Left ventricle myocardium inferior (tissue), 1 donor: ENCODE results near the gene LLCFC1. TPM values are rescaled to one million over a fixed set of nuclear protein-coding genes. Genes with fewer than 3 reads are reported as not detected.

Source experiments
- DNase-seq: peaks from one replicate; pipeline ENCODE4 v3.0.0-alpha.2; 2020
- H3K27ac ChIP-seq: fragments of 200-600 bp; replicated peaks from 2 replicates; pipeline ENCODE4 v1.8.0; 2021
- H3K27me3 ChIP-seq: fragments of 200-600 bp; 2 replicates; pipeline ENCODE4 v1.8.0; 2021; ENCODE audit warnings: low read depth
- H3K36me3 ChIP-seq: fragments of 200-600 bp; 2 replicates; pipeline ENCODE4 v1.8.0; 2021
- H3K4me1 ChIP-seq: fragments of 200-600 bp; 2 replicates; pipeline ENCODE4 v1.8.0; 2021
- H3K4me3 ChIP-seq: fragments of 200-600 bp; 2 replicates; pipeline ENCODE4 v1.8.0; 2021; ENCODE audit warnings: mild to moderate bottlenecking, moderate library complexity
- H3K9me3 ChIP-seq: fragments of 200-600 bp; replicated peaks from 2 replicates; pipeline ENCODE4 v1.8.0; 2021
- intact Hi-C: fragments of 100-400 bp; cut with micrococcal nuclease; formaldehyde crosslinking; loops from one replicate; pipeline ENCODE4 v1.11.0; 2022
- total RNA-seq: library from RNA; stranded (reverse); fragmentation: NEBNext Ultra II Directional; extraction: Animal tissue kit (Norgen Biotek cat#: 25700); gene quantifications from one replicate; pipeline ENCODE4 v1.2.1, GENCODE V29; 2021
- TF ChIP-seq, protein P1 (sequence below): fragments of 200-600 bp; IDR thresholded peaks from 2 replicates; pipeline ENCODE4 v1.8.0; 2021; ENCODE audit warnings: antibody characterized with exemption, mild to moderate bottlenecking, borderline replicate concordance
- donor health status: DM: no; HTN: yes; CAD: no; lungs with severe emphysema.

Gene LLCFC1
- total RNA-seq, 1 donor from 2014 or later, result not detected

DNA sequence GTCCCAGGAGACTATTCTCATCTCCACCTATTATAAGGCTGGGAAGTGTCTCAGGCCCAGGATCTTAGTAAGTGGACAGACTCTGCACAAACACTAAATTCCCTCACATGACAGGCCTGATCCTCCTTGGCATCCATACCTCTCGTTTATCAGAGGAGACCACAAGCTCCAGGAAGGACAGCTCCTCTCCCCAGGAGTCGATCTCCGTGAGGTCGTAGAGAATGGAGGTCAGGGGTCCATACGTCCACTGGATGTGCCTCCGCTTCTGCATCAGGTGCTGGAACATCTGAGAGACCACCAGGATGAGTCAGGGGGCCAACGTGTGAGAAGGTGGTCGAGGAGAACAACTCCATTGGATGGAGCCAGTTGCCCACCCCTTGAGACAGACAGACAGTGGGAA, 11.3 kb upstream of the LLCFC1 start:
- H3K9me3 ChIP-seq, result no peaks in the 10 kb centered on the region
- peaks cover 12% of the 10 kb centered on the region for H3K27me3 ChIP-seq
- no peaks in the 10 kb centered on the region for H3K36me3 ChIP-seq
- H3K4me3 ChIP-seq, result no peak overlapping the region
- TF ChIP-seq, protein P1, sequence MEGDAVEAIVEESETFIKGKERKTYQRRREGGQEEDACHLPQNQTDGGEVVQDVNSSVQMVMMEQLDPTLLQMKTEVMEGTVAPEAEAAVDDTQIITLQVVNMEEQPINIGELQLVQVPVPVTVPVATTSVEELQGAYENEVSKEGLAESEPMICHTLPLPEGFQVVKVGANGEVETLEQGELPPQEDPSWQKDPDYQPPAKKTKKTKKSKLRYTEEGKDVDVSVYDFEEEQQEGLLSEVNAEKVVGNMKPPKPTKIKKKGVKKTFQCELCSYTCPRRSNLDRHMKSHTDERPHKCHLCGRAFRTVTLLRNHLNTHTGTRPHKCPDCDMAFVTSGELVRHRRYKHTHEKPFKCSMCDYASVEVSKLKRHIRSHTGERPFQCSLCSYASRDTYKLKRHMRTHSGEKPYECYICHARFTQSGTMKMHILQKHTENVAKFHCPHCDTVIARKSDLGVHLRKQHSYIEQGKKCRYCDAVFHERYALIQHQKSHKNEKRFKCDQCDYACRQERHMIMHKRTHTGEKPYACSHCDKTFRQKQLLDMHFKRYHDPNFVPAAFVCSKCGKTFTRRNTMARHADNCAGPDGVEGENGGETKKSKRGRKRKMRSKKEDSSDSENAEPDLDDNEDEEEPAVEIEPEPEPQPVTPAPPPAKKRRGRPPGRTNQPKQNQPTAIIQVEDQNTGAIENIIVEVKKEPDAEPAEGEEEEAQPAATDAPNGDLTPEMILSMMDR, result no peak
- no peaks in the 10 kb centered on the region for H3K4me1 ChIP-seq
- intact Hi-C loops, result no loop called here
- H3K27ac ChIP-seq, result no peak overlapping the region
- no peak for DNase-seq

DNA sequence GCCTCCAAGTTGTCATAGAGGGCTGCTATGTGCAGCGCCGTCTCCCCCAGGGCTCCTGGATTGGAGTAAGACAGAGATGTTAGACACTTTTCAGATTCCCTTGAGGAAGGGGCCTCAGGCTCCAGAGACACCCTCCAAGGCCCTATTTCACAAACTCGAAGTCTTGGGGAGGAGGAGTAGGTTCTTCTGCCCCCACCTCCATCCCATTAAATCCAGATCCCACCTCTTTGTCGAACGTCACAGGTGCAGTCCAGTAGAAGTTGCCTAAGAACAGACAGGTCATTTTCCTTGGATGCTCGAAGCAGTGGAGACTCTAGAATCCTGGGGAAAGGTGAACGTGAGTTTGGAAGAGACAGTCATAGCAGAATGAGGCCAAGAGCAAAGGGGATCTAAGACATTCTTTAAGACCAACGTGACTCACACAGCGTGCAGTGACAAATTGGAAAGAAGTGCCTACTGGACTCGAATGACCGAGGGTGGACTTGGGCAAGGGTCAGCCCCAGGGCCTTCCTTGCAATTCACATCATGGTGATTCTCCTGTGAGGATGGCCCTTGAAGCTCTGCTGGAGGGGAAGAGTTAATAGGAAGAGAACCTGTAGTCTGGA, 9.1 kb upstream of the LLCFC1 start:
- no peak overlapping the region for H3K4me3 ChIP-seq
- H3K27me3 ChIP-seq, result peaks cover 32% of the 10 kb centered on the region
- no peaks in the 10 kb centered on the region for H3K9me3 ChIP-seq
- TF ChIP-seq, protein P1, result no peak
- H3K4me1 ChIP-seq, result no peaks in the 10 kb centered on the region
- no peak overlapping the region for H3K27ac ChIP-seq
- intact Hi-C loops, result no loop called here
- DNase-seq, result no peak
- no peaks in the 10 kb centered on the region for H3K36me3 ChIP-seq

DNA sequence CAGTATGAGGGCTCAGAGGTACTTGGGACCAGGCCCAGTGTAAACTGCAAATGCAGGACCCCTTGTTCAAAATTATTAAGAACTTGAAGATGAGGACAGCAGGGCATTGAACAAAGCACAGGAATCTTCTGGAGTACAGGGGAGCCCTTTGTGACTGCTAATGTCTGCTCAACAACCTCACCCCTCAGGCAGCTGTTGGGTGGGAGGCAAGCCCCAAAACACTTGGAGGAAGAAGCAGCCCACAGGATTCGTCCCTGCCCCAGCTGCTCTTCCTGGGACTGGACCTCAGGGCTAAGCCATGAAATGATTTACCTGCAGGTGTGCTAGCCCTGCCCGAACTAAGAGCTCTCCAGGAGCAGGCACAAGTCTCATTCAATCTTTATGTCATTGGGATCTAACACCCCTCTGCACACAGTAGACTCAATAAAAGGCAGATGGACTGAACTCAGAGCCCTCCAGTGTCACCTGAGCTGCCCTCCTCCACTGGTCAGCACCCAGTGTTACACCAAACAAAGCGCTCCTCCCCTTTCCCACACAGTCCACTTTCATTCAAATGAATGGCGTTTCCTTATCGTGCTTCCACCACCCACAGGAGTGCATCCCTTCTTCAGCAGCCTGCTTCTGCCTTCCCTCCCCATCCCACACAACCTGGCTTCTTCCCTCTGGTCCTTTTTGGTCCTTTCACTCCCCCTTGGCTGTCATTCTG, 6.7 kb upstream of the LLCFC1 start:
- Histone ChIP-seq H3K4me3 (no peak overlapping the region), H3K36me3 (no peaks in the 10 kb centered on the region), H3K9me3 (no peaks in the 10 kb centered on the region), H3K4me1 (no peaks in the 10 kb centered on the region), H3K27ac (no peak overlapping the region), H3K27me3 (peaks cover 38% of the 10 kb centered on the region)
- TF ChIP-seq, protein P1, result no peak
- DNase-seq, result no peak
- intact Hi-C loops, result no loop called here

DNA sequence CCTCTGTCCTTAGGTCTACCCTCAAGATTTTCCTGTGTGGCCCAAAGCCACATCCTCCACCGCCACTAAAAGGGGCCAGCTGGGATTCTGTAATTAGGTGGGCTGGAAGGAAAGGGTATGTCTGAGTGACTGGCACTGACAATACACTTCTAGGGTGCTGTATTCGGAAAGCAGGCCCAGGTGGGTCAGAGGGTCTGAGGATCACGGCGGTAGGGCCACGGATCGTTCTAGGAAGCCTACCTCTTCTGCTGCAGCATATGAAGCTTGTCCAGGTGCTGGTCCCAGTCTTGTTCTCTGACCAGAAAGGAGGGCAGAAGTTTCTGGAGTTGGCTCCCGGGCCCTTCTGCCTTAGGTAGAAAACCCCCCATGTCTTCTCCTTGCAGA, 6.2 kb upstream of the LLCFC1 start:
- intact Hi-C loops, result no loop called here
- H3K4me3 ChIP-seq, result no peak overlapping the region
- no peaks in the 10 kb centered on the region for H3K4me1 ChIP-seq
- no peaks in the 10 kb centered on the region for H3K36me3 ChIP-seq
- no peaks in the 10 kb centered on the region for H3K9me3 ChIP-seq
- no peak overlapping the region for H3K27ac ChIP-seq
- peaks cover 38% of the 10 kb centered on the region for H3K27me3 ChIP-seq
- TF ChIP-seq, protein P1, result no peak
- DNase-seq, result no peak

- Histone ChIP-seq H3K4me1 (no peaks in the 10 kb centered on the region), H3K27ac (no peak within 1 kb of the TSS), H3K4me3 (no peak within 1 kb of the TSS), H3K36me3 (no peaks in the 10 kb centered on the region), H3K9me3 (no peaks in the 10 kb centered on the region), H3K27me3 (peaks cover 38% of the 10 kb centered on the region)
- intact Hi-C loops, result no loop called here
- TF ChIP-seq, protein P1, result no peak
- DNase-seq, result no peak
Observed at GRCh38 chr7:142933624-142934023, 5.7 kb upstream of the LLCFC1 start, which contains the start of gene TRPV5. Gene TRPV5, minus strand, starts transcription at chr7:142933746. Its CDS starts 287 bp downstream, at chr7:142933459.
